DND-41 (cell line): Measurements from ENCODE around the gene NUP153.

Source experiments
- EZH2 ChIP-seq: IDR thresholded peaks from 3 replicates; pipeline ENCODE4 v1.6.1; 2012; ENCODE audit warnings: borderline replicate concordance, low read depth, mild to moderate bottlenecking, moderate library complexity, low read length, inconsistent platforms; ENCODE audit not compliant: severe bottlenecking
- TF ChIP-seq, protein P1 (sequence below): IDR thresholded peaks from 2 replicates; pipeline ENCODE4 v1.5.1; 2012; ENCODE audit warnings: borderline replicate concordance, low read length, moderate library complexity, mild to moderate bottlenecking; ENCODE audit not compliant: poor library complexity, severe bottlenecking; ENCODE audit errors: extremely low read depth

DNA sequence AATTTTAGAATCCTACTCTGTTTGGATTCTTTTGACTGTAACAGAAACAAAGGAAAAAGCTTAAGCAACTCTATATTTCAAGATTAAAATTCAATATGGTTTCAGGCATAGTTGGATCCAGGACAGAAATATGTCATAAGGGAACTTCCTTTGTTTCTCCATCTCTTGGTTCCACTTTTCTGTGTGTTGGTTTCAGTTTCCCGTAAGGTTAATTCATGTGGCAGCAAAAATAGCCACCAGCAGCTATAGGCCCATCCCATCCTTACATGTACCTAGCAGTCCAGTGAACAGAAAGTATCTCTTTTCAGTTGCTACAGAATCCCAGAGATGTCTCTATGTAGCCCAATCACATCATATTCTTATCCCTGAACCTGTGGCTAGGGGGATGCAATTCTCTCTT is 115.4 kb downstream of the NUP153 start:
- TF ChIP-seq, protein P1, sequence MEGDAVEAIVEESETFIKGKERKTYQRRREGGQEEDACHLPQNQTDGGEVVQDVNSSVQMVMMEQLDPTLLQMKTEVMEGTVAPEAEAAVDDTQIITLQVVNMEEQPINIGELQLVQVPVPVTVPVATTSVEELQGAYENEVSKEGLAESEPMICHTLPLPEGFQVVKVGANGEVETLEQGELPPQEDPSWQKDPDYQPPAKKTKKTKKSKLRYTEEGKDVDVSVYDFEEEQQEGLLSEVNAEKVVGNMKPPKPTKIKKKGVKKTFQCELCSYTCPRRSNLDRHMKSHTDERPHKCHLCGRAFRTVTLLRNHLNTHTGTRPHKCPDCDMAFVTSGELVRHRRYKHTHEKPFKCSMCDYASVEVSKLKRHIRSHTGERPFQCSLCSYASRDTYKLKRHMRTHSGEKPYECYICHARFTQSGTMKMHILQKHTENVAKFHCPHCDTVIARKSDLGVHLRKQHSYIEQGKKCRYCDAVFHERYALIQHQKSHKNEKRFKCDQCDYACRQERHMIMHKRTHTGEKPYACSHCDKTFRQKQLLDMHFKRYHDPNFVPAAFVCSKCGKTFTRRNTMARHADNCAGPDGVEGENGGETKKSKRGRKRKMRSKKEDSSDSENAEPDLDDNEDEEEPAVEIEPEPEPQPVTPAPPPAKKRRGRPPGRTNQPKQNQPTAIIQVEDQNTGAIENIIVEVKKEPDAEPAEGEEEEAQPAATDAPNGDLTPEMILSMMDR, result no peak
- no peak for TF ChIP-seq EZH2
